ENCODE results near the gene MAP4.

DNA sequence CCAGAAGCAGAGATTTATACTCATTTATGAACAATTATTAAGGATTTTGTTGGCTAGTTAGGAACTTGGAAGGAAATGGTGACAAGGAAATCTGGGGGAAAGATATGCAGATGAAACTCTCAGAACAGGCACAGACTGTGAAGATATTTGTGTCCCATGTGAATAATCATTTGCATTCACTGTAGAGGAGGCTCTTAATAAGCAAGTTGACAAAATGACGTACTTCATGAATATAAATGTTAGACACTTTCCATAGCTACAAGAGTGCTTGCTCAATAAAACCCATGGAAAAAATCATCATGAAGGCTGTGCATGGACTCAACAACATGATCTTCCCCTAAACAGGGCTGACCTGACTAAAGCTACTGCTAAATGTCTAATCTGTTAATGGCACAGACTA, 59.7 kb downstream of the MAP4 start:
- TF ChIP-seq, protein P1, sequence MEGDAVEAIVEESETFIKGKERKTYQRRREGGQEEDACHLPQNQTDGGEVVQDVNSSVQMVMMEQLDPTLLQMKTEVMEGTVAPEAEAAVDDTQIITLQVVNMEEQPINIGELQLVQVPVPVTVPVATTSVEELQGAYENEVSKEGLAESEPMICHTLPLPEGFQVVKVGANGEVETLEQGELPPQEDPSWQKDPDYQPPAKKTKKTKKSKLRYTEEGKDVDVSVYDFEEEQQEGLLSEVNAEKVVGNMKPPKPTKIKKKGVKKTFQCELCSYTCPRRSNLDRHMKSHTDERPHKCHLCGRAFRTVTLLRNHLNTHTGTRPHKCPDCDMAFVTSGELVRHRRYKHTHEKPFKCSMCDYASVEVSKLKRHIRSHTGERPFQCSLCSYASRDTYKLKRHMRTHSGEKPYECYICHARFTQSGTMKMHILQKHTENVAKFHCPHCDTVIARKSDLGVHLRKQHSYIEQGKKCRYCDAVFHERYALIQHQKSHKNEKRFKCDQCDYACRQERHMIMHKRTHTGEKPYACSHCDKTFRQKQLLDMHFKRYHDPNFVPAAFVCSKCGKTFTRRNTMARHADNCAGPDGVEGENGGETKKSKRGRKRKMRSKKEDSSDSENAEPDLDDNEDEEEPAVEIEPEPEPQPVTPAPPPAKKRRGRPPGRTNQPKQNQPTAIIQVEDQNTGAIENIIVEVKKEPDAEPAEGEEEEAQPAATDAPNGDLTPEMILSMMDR (IDR thresholded peaks at IDR 0.05), result no peak
- TF ChIP-seq POLR2A (IDR thresholded peaks at IDR 0.05), result no peak

Data from Peyer's patch (tissue), 4 donors.